Stimulated activated CD8-positive, alpha-beta memory T cell treated with anti-CD3 and anti-CD28 coated beads, Interleukin-4, amount 100 ng/mL, for 1 hour (primary cell): ENCODE results near the gene PLIN3.
"Not testable (repeated sequence)": the region's sequence is repeated elsewhere in the genome, so short reads cannot be mapped to it uniquely, and the experiment has no call there.

Source experiments
- DNase-seq, 2 donors: peaks; one replicate each; pipeline ENCODE4 v3.0.0-alpha.2; 2020; ENCODE audit warnings: low read depth in 2 of 2, low spot score in 1 of 2

The PLIN3 gene

GRCh38 chr19:4892962-4893361 lies 25.5 kb upstream of the PLIN3 start:
- not testable (repeated sequence) for DNase-seq

GRCh38 chr19:4891066-4891465 lies 23.6 kb upstream of the PLIN3 start:
- DNase-seq: no peak

- no peak for DNase-seq
Observed at GRCh38 chr19:4889034-4889815, 21.8 kb upstream of the PLIN3 start.

- not testable (repeated sequence) for DNase-seq
Observed at GRCh38 chr19:4887803-4888202, 20.3 kb upstream of the PLIN3 start.

- DNase-seq: not testable (repeated sequence)
Observed at GRCh38 chr19:4884993-4885392, 17.5 kb upstream of the PLIN3 start.

- DNase-seq: not testable (repeated sequence)
Observed at GRCh38 chr19:4882874-4883273, 15.4 kb upstream of the PLIN3 start.

GRCh38 chr19:4879041-4879440 lies 11.6 kb upstream of the PLIN3 start:
- DNase-seq: no peak

GRCh38 chr19:4878491-4878968 lies 11.1 kb upstream of the PLIN3 start:
- no peak for DNase-seq

- no peak for DNase-seq
Observed at GRCh38 chr19:4877753-4878490, 10.5 kb upstream of the PLIN3 start.

GRCh38 chr19:4873930-4874329 lies 6.5 kb upstream of the PLIN3 start:
- DNase-seq: no peak

GRCh38 chr19:4871711-4872110 lies 4.2 kb upstream of the PLIN3 start:
- DNase-seq: no peak

GRCh38 chr19:4870025-4870700 lies 2.7 kb upstream of the PLIN3 start:
- DNase-seq: no peak

GRCh38 chr19:4868286-4868834 lies 893 bp upstream of the PLIN3 start:
- no peak for DNase-seq

GRCh38 chr19:4866595-4867424 lies 657 bp downstream of the PLIN3 start:
- peak in 1 of 2 donors; percentile 14 for DNase-seq

- no peak for DNase-seq
Observed at GRCh38 chr19:4861147-4861546, 6.3 kb downstream of the PLIN3 start.

- DNase-seq: no peak
Observed at GRCh38 chr19:4859697-4860096, 7.8 kb downstream of the PLIN3 start.

GRCh38 chr19:4856468-4856867 lies 11.0 kb downstream of the PLIN3 start:
- not testable (repeated sequence) for DNase-seq

GRCh38 chr19:4853506-4853905 lies 14.0 kb downstream of the PLIN3 start:
- DNase-seq: not testable (repeated sequence)

GRCh38 chr19:4852484-4852883 lies 15.0 kb downstream of the PLIN3 start:
- no peak for DNase-seq

- DNase-seq: peak; percentile 52 to 63
Observed at GRCh38 chr19:4851551-4852290, 15.7 kb downstream of the PLIN3 start.
